Right ventricle myocardium superior (tissue), 1 donor: ENCODE data around the gene FLVCR1. TPM values are rescaled to one million over a fixed set of nuclear protein-coding genes. Genes with fewer than 3 reads are reported as not detected.
"Not testable (repeated sequence)": the region's sequence is repeated elsewhere in the genome, so short reads cannot be mapped to it uniquely, and the experiment has no call there.

Source experiments
- ATAC-seq: fragments of 200-7000 bp; cut with Tn5 transposase; one replicate; pipeline ENCODE4 v1.9.1; 2020; ENCODE audit warnings: mild to moderate bottlenecking; ENCODE audit not compliant: poor library complexity
- DNase-seq: peaks from one replicate; pipeline ENCODE4 v3.0.0-alpha.2; 2020
- intact Hi-C: fragments of 100-400 bp; cut with DNase I; formaldehyde crosslinking; loops from one replicate; pipeline ENCODE4 v1.11.2; 2022
- total RNA-seq: library from RNA; stranded (reverse); fragmentation: NEBNext Ultra II Directional; extraction: Animal tissue kit (Norgen Biotek cat#: 25700); gene quantifications from one replicate; pipeline ENCODE4 v1.2.1, GENCODE V29; 2021
- donor health status: DM: no; HTN: yes; CAD: no; lungs with severe emphysema.

Gene FLVCR1
- total RNA-seq, 1 donor from 2014 or later, result 0.78 TPM

DNA sequence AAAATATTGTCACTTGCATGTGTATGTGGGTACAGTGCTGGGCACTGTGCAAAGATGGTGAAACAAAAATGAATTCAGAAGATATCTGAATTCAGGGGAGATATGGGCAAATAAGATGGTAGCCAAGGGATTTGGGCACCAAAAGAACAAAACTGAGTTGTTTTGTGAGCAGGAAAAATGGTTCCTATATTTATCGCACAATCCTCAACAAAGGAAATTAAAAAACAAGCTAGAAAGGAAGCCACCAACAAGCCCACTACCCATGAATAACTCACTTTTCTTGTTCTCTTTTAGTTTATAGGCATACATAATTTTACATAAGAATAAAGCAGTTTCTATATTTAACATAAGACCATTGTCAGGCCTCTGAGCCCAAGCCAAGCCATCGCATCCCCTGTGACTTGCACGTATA lies 51.6 kb downstream of the FLVCR1 start:
- DNase-seq (no peak), ATAC-seq (no peak)
- intact Hi-C loops, result no loop called here

DNA sequence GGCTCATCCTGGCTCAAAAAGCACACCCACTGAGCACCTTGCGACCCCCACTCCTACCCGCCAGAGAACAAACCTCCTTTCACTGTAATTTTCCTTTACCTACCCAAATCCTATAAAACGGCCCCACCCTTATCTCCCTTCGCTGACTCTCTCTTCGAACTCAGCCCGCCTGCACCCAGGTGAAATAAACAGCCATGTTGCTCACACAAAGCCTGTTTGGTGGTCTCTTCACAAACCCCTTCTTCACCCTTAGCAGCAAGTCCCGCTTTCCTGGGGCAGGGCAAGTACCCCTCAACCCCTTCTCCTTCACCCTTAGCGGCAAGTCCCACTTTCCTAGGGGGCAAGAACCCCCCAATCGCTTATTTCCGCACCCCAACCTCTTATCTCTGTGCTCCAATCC lies 52.1 kb downstream of the FLVCR1 start:
- ATAC-seq, intact Hi-C loops, DNase-seq: not testable (repeated sequence)

DNA sequence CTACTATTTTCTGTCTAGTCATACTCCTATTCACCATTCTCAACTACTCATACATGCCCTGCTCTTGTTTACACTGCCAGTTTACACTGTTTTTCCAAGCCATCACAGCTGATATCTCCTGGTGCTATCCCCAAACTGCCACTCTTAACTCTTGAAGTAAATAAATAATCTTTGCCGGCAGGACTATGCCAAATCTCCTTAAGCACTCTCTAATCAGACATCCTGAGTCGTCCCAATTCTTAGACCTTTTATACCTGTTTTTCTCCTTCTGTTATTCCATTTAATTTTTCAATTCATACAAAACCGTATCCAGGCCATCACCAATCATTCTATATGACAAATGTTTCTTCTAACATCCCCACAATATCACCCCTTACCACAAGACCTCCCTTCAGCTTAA lies 55.6 kb downstream of the FLVCR1 start:
- intact Hi-C loops, ATAC-seq, DNase-seq: not testable (repeated sequence)

DNA sequence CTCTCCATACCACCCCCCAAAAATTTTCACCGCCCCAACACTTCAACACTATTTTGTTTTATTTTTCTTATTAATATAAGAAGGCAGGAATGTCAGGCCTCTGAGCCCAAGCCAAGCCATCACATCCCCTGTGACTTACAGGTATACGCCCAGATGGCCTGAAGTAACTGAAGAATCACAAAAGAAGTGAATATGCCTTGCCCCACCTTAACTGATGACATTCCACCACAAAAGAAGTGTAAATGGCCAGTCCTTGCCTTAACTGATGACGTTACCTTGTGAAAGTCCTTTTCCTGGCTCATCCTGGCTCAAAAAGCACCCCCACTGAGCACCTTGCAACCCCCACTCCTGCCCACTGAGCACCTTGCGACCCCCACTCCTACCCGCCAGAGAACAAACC lies 56.0 kb downstream of the FLVCR1 start:
- DNase-seq, ATAC-seq, intact Hi-C loops: not testable (repeated sequence)

DNA sequence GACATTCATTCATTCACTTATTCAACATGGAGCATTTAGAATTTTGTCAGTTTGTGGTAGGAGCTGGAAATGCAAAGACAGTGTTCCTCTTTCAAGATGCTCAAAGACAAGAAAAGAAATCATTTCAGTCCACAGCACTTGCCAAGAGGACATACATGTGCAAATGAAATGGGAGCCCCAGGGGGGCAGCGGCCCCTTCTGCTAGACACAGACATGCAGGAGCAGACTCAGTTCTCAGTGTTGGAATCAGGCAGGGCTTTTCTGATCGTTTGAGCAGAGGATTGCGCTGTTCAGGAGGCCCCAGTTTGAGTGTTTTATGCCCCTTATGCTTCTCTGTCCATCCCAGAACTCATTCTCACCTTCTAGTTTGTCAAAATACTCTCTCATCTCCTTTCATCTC lies 56.7 kb downstream of the FLVCR1 start:
- no peak for ATAC-seq
- intact Hi-C loops, result no loop called here
- no peak for DNase-seq

DNA sequence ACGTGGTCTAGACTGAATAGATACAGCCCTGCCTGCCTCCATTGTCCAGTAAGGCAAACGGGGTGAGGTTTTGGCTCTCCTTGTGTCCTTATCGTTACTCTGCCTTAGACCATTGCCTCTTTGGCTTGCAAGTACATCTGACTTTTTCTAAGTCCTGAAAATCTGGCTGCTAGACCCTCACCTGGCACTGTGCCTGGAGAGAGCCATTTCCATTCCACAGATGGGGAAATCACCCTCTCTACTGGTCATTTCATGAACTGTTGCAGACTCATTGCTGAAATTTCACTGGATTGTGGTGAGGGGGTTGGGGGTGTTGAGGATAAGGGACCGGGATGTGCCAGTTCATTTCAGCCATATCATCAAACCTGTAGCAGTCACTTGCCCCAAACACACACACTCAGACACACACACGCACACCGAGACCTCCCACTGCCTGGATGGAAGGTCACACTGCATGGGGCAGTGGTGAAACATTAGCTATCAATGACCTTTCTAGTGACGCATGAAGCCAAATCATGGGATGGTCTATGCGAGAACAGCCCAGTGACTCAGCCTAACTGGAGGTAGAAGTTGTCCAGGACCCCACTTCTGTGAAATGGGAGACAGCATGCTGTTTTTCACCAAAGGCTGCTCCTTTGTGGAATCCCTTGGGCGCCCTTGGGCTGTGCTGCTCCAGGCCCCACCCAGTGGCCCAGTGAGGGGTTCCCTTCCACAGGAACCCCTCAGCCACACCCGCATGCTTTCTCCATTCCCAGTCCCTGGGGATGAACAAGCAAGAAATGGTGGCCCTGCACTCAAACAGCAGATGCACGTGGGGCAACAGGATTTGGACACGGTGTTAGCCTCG lies 57.4 kb downstream of the FLVCR1 start:
- intact Hi-C loops, result no loop called here
- ATAC-seq (peak; percentile 70), DNase-seq (peak; percentile 70)

DNA sequence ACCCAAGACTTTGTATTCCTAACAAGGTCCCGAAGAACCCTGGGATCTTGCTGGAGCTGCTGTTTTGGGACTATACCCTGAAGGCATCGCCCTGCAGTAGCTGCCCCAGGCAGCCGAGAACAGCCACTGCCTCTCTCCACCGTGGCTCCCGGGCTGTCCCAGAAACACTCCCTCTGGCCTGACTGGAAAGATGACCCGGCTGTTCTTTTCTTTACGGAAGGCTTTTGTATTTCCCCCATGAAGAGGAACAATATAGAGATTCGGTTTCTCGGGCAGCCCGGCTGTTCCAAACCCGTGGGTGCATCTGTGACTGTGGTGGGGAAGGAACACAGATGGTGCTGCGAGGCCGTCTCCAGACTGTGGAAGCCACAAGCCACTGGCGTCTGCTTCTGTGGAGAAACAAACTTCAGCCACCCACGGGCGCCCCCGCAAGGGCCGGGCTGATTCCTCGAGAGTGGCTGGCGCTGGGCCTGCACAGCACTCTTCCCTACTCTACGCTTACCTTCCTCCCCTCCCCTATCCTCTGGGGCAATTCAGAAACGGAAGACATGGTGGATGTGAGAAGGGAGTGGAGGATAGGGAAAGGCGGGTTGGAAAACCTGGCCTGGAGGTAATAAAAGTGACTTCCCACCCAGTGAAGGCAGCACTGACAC lies 58.5 kb downstream of the FLVCR1 start:
- ATAC-seq (peak; percentile 72), DNase-seq (peak; percentile 69)

DNA sequence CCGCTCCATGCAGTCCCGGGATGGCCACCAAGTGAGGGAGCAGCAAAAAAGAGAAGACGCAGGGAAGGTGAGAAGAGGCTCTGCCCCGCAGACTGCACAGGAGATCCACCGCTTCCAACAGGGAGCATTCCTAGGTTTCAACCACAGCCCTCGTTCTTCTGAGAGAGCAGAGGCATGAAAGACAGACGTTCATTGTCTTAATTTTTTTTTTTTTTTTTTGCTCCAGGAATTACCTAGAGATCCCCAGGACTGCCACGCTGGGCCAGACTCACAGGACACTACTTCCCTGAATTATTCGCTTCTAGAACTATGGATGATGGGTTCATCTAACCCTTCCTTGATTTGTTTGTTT lies 59.0 kb downstream of the FLVCR1 start:
- no peak for ATAC-seq
- DNase-seq, result no peak
- intact Hi-C loops, result no loop called here

More for the DNA sequence above, 58.5 kb downstream of the FLVCR1 start:
- intact Hi-C loops, result no loop called here

DNA sequence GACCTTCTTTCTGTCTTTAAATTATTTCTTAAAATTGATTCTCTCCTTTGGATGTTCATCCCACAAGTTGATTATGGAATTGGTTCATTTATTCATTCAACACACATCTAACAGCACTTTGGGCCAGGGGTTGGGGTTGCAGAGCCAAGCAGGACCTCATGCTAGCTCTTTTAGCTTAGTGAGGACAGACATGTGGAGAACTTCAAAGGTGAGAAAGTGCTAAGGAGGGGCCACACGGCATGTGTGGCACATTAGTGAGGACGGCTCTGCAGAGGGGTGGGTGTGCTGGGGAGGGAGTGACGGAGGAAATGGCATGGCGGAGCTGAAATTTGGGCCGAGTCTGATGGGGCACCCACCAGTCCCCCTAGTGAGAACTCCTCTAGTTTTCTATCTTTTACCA lies 59.8 kb downstream of the FLVCR1 start:
- intact Hi-C loops, result no loop called here
- ATAC-seq, result no peak
- no peak for DNase-seq

DNA sequence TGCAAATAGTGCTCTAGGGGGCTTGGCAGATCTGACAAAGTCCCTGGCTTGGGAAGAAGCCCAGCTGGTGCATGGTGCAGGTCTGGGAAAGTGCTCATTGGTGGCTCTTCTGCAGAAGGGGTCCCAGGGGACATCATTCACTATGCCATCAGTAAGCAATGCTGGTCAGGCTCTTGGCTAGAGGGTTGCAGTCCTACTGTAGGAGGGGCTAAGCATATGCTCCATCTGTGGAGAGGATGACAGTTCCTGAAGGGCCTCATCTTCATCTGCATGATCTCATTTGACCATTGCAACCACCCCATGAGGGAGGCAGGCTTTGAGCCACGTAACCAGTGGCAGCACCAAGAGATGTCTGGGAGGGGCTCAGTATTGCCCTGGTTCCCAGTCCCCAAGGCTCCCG lies 60.7 kb downstream of the FLVCR1 start:
- no peak for ATAC-seq
- intact Hi-C loops, result no loop called here
- no peak for DNase-seq

DNA sequence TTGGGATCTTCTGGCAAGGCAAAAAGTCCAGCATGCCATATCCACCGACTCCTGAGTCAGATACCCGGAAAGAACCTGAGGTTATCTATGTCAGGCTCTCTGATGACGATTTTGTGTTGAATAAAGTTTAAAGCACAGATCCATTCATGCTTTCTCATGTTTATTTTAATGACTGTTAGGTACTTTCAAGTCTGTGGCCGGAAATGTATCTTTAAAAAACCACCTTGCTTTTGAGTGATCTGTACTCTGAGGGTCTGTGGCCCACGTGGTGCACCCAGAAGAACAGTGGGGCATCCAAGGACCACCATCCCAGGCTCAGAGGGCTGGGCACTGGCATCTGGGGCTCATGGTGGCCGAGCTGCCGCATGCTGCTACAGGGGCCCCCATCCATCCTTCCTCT lies 62.2 kb downstream of the FLVCR1 start:
- no peak for DNase-seq
- ATAC-seq, result no peak
- intact Hi-C loops, result no loop called here

DNA sequence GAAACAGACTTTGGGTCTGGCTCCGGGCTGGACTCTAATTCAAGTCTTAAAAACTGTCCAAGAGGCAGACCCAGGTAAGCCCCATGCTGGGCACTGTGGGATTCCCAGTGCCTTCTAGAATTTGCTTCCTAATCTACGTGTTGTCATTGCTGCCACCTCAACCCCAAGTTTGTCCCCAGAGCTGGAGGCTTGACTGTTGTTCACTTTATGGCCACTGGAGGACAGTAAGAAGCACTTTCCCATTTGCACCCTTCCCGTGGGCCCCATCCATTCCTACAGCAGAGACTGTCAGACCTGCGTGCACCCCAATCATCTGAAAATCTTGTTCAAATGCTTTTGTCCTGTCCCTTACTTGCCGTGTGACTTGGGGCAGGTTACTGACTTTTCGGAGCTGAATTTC lies 62.8 kb downstream of the FLVCR1 start:
- intact Hi-C loops, result no loop called here
- ATAC-seq (no peak), DNase-seq (no peak)

DNA sequence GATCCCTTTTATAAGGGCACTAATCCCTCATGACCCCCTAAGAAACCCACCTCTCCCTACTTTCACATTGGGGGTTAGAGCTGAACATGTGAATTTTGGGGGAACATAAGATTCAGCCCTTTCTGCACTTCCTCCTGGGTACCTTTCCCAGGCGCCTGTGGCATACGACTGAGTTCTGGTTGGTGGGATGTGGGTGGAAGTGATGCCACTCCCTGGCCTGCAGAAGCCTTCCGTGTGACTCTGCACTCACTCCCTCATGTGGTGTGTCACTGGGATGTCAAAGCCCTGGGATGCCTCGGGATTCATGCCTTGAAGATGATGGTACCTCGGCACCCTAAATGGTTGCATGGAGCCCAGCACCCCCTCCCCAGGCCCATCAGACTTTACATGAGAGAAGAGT lies 63.9 kb downstream of the FLVCR1 start:
- no peak for DNase-seq
- no peak for ATAC-seq
- intact Hi-C loops, result no loop called here

DNA sequence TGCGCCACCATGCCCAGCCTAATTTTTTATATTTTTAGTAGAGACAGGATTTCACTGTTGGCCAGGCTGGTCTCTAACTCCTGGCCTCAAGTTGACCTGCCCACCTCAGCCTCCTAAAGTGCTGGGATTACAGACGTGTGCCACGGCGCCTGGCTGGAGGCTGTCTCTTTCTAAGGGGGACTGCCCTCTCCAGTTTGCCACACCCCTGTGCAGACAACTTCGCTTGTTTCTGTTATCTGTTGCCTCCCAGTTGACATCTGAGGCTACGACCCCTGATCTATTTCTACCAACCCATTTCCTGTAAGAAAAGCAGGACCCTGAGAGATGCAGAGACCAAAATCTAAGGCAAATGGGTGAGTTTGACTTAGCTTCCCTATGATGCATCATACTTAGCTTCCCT lies 68.3 kb downstream of the FLVCR1 start:
- no peak for DNase-seq
- ATAC-seq, result no peak
- intact Hi-C loops, result no loop called here

DNA sequence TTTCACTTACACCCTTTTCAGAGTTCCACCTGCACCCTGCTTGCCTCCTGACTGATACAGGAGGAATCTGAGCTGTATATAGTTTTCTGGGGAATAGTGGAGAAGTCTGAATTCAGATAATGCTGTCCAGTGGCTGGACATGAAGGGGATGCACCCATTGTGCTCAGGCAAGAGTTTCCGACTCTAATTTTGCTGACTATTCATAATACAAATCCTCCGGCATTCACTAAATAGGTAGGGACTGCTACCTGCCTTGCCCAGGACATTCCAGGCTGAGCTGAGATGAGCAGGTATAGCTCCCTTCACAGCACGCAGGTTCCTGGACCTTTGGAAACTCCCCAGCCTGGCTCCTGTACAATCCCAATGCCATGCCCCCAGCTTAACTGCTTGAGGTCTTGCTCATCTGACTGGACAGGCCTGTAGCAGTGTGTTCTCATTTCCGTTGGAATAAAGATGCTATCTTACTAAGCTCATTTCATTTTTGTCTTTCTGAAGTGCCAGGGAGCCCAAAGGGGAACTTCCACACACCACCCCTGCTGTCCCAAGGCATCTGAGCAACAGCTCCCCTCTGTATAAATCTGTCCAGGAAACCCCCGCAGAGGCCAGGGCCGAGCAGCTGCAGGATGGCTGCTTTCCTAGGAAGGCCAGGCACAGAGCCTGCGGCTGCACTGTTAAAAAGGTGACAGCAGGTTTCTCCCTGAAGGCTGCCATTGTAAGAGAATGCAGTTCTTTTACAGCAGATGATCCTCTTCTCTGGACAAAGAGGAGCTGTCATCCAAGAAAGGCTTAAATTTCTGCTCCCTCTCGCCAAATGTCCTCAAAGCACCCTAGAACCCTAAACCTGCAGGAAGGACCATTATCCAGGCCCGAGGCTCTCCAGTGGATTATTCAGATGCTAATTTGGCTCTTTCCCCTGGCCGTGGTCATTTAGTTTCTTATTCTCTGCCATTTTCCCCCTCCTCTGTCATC lies 70.5 kb downstream of the FLVCR1 start:
- ATAC-seq (peak; percentile 4), DNase-seq (no peak)
- intact Hi-C loops, result no loop called here

DNA sequence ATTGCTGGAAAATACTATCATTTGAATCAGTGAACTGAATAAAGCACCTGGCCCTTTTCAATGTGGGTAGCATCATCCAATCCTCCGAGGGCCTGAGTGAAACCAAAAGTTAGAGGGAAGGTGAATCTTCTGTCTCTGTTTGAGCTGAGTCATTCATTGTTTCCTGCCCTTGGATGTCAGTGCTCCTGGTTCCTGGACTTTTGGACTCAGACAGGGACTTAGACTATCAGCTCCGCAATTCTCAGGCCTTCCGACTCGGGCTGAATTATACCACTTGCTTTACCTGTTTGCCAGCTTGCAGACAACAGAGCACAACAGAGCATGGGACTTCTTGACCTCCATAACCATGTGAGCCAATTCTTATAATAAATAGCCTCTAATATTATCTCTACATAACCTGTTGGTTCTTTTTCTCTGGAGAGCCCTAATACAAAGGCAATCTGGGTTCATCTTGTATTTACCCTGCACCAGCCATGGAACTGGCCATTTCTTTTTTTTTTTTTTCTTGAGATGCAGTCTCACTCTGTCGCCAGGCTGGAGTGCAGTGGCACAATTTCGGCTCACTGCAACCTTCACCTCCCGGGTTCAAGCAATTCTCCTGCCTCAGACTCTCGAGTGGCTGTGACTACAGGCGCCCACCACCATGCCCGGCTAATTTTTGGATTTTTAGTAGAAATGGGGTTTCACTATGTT lies 73.1 kb downstream of the FLVCR1 start:
- DNase-seq, result no peak
- intact Hi-C loops, result no loop called here
- ATAC-seq, result no peak

DNA sequence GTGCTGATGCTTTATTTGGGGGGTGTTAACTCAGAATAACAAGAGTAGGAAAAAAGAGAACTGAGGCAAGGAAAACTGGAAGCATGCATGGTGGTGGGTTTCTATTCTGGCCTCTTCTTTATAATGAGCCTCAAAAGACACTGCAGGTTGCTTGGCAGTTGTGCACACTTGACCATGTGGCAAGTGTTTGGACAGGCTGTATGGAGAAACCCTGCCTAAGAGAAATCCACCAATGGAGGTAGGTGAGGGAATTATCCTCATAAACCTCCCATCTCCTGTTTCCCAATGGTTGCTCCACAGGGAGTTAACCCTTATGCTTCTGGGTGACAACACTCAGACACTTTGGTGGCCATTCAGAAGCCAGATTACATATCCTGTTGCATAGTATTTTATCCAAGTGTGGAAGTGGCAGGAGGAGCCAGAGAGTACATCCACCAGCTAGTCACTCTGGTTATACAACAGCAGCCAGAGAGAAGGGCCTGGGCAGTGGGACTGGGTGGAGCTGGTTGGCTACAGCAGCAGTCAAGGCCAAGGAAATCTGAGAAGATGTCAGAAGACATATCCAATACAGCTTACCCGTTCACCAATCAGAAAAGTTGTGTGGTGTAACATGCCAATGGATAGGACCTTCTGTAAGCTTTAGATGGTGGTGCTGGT lies 75.9 kb downstream of the FLVCR1 start:
- no peak for DNase-seq
- intact Hi-C loops, result no loop called here
- ATAC-seq, result no peak

DNA sequence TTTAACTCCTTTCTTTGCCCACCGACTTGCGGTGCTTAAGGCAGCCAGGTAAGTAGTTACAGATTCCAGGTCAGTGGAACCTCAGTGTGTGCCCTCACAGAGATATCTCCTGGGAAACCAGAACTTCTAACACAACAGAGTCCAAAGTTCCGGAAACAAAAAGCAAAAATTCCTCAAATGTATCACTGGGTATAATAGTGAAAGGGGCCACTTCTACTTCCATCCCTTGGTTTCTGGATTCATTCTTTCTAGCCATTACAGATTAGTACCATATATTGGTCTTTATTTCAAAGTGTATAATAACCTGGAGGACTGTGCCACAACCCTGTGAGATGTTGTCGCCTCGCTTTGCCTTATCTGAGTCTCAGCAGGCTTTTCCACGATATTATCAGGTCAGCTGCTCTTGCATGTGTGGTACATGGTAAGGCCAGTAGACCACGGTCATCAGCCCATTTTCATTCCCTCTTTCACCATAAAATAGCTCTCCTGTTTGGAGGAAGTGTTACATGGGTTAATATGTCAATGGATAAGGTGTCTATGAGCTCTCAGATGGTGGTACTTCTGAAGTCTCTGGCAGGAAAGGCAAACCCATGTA lies 77.4 kb downstream of the FLVCR1 start:
- intact Hi-C loops, result no loop called here
- ATAC-seq (no peak), DNase-seq (no peak)
